ENCODE measurements around the gene CTCFL.
"Not testable (repeated sequence)": the region's sequence is repeated elsewhere in the genome, so short reads cannot be mapped to it uniquely, and the experiment has no call there.

CTCFL gene

GRCh38 chr20:57478176-57478575 is 46.8 kb downstream of the CTCFL start:
- no peak for DNase-seq

- DNase-seq: no peak
These were observed 48.1 kb downstream of the CTCFL start for GRCh38 chr20:57476641-57477461.

DNA sequence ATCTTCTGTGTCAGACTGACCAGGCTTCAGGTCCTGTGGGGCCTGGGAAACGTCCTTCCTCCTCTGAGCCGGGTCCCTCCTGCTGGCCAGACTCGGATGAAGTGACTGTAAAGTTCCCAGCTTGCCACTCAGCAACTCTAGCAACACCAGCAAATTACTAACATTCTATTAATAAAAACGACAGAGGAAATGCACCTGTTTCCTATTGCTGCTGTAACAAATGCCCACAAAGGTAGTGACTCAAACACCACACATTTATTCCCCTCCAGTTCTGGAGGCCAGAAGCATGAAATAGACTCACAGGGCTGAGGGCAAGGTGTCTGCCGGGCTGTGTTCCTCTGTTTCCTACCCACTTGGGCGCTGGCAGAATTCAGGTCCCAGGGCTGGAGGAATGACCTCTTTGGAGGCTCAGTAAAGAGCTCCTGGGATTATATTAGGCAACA is 48.8 kb downstream of the CTCFL start:
- no peak for DNase-seq

GRCh38 chr20:57475388-57476083 is 49.4 kb downstream of the CTCFL start:
- DNase-seq: no peak

DNA sequence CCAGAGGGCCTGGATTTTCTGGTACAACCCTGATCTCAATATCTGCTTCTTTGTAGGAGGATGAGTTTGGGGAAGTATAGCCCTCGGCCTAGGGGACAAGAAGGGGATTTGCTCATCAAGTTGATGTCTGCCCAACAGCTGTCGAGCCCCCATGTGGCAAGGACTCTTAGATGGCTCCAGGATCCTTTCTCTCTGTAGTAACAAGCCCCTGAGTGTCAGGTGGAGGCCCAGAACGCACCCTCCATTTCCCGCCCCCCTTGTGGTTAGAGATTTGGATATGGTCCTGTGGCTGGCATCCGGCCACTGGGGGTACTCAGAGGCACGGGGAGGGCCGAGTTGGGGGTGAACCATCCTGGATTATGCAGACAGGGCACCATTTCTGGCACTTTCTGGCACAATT is 50.1 kb downstream of the CTCFL start:
- no peak for DNase-seq

GRCh38 chr20:57474205-57474604 is 50.7 kb downstream of the CTCFL start:
- no peak for DNase-seq

- no peak for DNase-seq
These were observed 51.5 kb downstream of the CTCFL start for GRCh38 chr20:57473246-57474048.

DNA sequence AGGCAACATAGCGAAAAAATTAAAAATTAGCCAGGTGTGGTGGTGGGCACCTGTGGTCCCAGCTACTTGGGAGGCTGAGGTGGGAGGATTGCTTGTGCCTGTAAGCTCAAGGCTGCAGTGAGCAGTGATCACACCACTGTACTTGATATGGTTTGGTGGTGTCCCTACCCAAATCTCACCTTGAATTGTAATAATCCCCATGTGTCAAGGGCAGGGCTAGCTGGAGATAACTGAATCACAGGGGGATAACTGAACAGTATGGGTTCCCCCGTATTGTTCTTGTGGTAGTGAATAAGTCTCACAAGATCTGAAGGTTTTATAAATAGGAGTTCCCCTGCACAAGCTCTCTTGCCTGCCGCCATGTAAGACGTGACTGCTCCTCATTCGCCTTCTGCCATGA is 52.5 kb downstream of the CTCFL start:
- DNase-seq: not testable (repeated sequence)

GRCh38 chr20:57471496-57472372 is 53.2 kb downstream of the CTCFL start:
- no peak for DNase-seq

- no peak for DNase-seq
These were observed 54.1 kb downstream of the CTCFL start for GRCh38 chr20:57470666-57471495.

- no peak for DNase-seq
These were observed 54.8 kb downstream of the CTCFL start for GRCh38 chr20:57470212-57470522.

- DNase-seq: no peak
These were observed 55.3 kb downstream of the CTCFL start for GRCh38 chr20:57469418-57470211.

DNA sequence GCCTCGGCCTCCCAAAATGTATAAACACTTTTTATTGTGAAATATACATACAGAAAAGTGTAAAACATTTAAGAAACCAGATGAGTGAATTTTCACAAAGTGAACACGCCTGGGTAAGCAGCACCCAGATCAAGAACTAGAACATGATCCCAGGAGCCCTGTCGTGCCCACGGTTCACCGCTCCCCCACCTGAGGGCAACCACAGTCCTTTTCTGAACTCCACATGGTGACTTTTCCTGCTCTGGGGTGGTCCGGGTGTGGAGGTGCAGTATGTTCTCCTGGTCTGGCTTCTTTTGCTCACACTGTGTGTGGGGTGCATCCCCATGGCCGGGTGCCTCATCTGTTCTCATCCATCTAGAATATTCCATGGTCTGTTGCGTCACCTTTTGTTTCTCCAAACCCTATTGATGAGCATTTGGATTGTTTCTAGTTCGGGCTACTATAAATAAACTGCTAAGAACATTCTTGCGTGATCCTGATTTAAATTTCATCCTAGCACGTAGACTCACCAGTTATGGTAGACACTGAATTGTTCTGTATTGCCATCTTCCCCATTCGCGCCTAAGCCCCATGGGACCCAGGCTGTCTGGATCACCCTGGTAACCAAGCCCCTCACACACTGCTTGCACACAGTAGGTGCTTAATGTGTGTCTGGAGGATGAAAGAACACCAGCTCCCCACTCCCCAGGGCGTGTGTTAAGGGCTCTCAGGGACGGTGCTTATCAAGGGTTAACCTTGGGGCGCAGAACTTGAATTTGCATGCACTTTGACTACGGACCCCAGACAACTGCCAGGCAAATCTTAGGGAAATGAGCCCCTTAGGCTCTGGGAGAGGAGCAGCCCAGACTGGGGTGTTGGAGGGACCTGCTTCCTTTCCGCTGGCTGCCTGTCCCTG is 56.2 kb downstream of the CTCFL start:
- no peak for DNase-seq

DNA sequence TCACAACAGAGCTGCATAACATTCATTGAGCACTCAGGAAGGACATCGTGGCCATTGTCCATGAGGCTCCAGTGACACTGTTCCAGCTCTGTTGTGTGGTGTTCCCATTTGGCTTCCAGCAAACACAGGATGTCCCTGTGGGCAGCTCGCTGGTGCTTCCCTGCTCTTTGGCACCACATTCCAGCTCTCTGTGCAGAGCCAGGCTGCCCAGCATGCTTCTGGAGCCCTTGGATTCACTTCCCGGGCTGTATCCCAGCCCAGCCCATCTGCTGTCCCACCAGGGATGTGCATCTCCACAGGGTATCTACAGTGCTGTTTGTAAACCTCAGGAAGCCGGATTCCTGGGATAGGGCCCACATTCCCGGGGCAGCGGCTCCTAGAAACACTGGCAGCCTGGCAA is 57.2 kb downstream of the CTCFL start:
- DNase-seq: peak; percentile 45

DNA sequence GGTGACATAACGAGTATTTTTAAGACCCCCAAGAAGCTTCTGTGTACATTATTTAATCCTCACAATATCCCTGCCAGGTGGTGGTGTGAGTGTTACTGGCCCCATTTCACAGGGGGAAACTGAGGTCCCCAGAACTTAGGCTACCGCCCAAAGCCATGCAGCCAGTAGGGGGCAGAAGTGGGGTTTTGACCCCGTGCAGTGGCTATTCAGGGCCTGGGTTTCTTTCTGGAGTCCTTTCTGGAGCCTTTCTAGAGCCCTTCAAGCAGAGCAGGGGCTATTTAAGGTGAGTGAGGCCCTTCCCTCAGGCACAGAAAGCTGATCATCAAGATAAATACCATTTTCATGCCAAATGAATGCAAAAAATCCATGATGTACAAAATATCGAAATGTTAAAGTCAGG is 59.0 kb downstream of the CTCFL start:
- DNase-seq: no peak

- no peak for DNase-seq
These were observed 59.5 kb downstream of the CTCFL start for GRCh38 chr20:57465486-57465885.

- DNase-seq: no peak
These were observed 60.2 kb downstream of the CTCFL start for GRCh38 chr20:57464642-57465211.

DNA sequence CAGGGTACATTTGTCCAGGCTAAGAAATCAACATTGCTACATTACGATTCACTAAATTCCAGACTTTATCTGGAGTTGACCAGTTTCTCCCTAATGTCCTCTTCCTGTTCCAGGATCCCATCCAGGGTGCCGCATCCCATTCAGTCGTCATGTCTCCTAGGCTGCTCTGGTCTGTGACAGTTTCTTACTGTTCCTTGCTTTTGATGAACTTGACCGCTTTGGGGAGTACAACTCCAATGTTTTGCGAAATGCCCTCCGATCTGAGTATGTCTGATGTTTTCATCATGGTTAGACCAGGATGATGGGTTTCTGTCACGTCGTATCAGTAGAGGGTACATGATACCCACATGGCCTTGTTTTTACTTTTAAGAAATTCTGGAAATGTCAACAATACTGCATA is 62.2 kb downstream of the CTCFL start:
- no peak for DNase-seq

DNA sequence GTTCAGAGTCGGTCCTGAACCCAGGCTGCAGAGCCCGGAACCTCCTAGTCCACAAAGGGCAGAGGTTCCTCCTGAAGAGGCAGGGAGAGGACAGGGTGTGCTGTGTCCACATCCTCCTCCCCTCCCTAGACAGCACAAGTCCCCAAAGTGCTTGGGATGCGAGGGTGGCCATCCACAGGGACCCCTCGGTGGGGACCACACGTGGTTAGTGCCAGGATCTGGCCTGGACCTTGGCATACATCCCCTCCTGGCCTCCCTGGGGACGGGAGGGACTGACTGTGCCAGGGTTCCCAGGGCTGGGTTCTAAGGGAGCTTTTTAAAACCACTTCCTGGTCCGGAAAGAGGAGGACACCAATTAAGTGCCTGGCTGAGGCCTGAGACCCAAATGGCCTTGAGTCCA is 63.2 kb downstream of the CTCFL start:
- no peak for DNase-seq
